ENCODE results near the gene ZNF891.

DNA sequence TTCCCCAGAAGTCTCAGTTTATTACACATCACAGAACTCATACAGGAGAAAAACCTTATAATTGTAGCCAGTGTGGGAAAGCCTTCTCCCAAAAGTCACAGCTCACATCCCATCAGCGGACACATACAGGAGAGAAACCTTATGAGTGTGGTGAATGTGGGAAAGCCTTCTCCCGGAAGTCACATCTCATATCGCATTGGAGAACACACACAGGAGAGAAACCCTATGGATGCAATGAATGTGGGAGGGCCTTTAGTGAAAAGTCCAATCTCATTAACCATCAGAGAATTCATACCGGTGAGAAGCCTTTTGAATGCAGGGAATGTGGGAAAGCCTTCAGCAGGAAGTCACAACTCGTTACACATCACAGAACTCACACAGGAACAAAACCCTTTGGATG, 72.6 kb downstream of the ZNF891 start:
- TF ChIP-seq, protein P1, sequence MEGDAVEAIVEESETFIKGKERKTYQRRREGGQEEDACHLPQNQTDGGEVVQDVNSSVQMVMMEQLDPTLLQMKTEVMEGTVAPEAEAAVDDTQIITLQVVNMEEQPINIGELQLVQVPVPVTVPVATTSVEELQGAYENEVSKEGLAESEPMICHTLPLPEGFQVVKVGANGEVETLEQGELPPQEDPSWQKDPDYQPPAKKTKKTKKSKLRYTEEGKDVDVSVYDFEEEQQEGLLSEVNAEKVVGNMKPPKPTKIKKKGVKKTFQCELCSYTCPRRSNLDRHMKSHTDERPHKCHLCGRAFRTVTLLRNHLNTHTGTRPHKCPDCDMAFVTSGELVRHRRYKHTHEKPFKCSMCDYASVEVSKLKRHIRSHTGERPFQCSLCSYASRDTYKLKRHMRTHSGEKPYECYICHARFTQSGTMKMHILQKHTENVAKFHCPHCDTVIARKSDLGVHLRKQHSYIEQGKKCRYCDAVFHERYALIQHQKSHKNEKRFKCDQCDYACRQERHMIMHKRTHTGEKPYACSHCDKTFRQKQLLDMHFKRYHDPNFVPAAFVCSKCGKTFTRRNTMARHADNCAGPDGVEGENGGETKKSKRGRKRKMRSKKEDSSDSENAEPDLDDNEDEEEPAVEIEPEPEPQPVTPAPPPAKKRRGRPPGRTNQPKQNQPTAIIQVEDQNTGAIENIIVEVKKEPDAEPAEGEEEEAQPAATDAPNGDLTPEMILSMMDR (IDR thresholded peaks at IDR 0.05): no peak
- no peak for TF ChIP-seq POLR2AphosphoS5 (IDR thresholded peaks at IDR 0.05; ENCODE audit: low read depth, low read length)

Data from Panc1 (cell line).